C4-2B (cell line): ENCODE data around the gene SERHL2.
"Not testable (repeated sequence)": the region's sequence is repeated elsewhere in the genome, so short reads cannot be mapped to it uniquely, and the experiment has no call there.

ENCODE experiments used
- H3K27ac ChIP-seq: fragments of 450-650 bp; 2 replicates; pipeline ENCODE4 v1.5.1; 2017
- CTCF ChIP-seq: fragments of 450-650 bp; conservative IDR thresholded peaks from 2 replicates; pipeline ENCODE4 v1.5.1; 2017; ENCODE audit warnings: mild to moderate bottlenecking
- ZFX ChIP-seq: fragments of 450-650 bp; IDR thresholded peaks from 2 replicates; pipeline ENCODE4 v1.6.1; 2017

Gene SERHL2

GRCh38 chr22:42519525-42520401 lies 34.0 kb upstream of the SERHL2 start, which contains the start of gene RRP7A:
Gene RRP7A (minus strand): TSS chr22:42519796. CDS start chr22:42519786, 10 bp downstream.
- TF ChIP-seq ZFX, result no peak
- no peak for TF ChIP-seq CTCF
- H3K27ac ChIP-seq, result peak within 1 kb of the TSS; percentile 83

- no peak overlapping the region for H3K27ac ChIP-seq
- TF ChIP-seq ZFX, result no peak
- TF ChIP-seq CTCF, result no peak
These were observed 32.6 kb upstream of the SERHL2 start for GRCh38 chr22:42521228-42521546.

GRCh38 chr22:42522546-42522945 lies 31.2 kb upstream of the SERHL2 start:
- no peak for TF ChIP-seq ZFX
- TF ChIP-seq CTCF, result no peak
- H3K27ac ChIP-seq, result no peak overlapping the region

GRCh38 chr22:42528591-42529307 lies 25.0 kb upstream of the SERHL2 start:
- H3K27ac ChIP-seq, result no peak overlapping the region
- TF ChIP-seq ZFX (no peak), CTCF (no peak)

- H3K27ac ChIP-seq, result not testable (repeated sequence)
These were observed 24.3 kb upstream of the SERHL2 start for GRCh38 chr22:42529435-42529834.

- H3K27ac ChIP-seq, result not testable (repeated sequence)
These were observed 22.2 kb upstream of the SERHL2 start for GRCh38 chr22:42531401-42532084.

GRCh38 chr22:42533638-42533977 lies 20.1 kb upstream of the SERHL2 start:
- TF ChIP-seq CTCF, result no peak
- no peak for TF ChIP-seq ZFX
- no peak overlapping the region for H3K27ac ChIP-seq

GRCh38 chr22:42535082-42535731 lies 18.5 kb upstream of the SERHL2 start:
- H3K27ac ChIP-seq, result not testable (repeated sequence)
